Activated CD4-positive, alpha-beta T cell treated with anti-CD3 and anti-CD28 coated beads for 1 hour (primary cell): ENCODE results near the gene CFHR5.
"Not testable (repeated sequence)": the region's sequence is repeated elsewhere in the genome, so short reads cannot be mapped to it uniquely, and the experiment has no call there.

Experiments used
- DNase-seq: peaks from one replicate; pipeline ENCODE4 v3.0.0-alpha.2; 2020

CFHR5 gene

DNA sequence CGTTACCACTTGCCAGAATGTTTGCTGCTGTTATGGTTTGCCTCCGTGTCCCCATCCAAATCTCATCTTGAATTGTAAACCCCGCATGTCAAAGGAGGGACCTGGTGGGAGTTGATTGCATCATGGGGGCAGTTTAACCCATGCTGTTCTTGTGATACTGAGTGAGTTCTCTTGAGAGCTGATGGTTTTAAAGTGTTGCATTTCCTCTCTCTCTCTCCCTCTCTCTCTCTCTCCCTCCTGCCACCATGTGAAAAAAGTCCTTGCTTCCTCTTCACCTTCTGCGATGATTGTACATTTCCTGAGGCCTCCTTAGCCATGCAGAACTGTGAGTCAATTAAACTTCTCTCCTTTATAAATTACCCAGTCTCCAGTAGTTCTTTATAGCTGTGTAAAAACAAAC lies 44.4 kb downstream of the CFHR5 start:
- no peak for DNase-seq

DNA sequence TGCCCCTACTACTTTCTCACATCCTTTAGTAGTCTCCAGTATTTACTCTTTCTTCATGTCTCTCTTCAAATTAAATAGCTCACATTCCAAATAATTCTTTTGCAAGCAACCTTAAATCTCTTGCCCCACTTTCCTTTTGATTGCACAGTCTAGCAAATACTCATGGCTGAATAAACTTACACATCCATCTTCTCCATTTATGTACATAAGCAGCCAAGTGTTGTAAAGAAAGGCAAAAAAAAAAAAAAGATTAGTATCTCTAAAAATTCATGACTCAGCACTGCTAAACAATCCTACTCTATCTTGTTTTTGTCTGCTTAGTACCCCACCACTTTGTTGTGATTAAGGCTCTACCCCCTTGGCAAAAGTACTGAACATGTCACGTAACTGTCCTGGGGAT lies 47.1 kb downstream of the CFHR5 start:
- DNase-seq = no peak

DNA sequence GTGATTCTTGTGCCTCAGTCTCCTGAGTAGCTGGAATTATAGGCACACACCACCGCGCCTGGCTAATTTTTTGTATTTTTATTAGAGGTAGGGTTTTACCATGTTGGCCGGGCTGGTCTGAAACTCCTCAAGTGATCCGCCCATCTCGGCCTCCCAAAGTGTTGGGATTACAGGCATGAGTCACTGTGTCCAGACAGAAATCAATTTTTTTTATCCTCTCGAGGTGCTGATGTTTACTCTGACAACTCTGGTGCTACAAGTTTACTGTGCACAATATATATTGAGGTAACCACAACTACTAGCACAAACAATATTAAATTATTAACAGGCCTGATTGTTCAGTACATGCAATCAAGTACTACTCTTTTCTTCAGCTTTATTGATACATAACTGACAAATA lies 50.0 kb downstream of the CFHR5 start:
- no peak for DNase-seq

DNA sequence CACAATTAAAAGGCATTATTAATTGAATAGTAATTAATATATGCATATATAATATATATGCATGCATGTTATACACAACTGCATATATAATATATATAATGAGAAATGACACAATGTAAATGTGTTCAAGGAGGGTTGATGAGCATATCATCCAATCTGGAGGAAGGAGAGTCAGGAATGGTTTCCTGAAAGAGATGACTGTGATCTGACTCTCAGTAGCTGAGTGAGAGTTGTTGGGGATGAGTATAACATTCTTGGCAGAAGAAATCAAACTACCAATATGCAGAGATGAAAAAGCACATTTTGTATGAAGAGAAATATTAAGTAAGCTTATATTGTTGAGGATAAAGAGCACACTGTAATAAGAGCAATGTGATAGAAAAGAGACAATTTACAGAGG lies 52.4 kb downstream of the CFHR5 start:
- no peak for DNase-seq

DNA sequence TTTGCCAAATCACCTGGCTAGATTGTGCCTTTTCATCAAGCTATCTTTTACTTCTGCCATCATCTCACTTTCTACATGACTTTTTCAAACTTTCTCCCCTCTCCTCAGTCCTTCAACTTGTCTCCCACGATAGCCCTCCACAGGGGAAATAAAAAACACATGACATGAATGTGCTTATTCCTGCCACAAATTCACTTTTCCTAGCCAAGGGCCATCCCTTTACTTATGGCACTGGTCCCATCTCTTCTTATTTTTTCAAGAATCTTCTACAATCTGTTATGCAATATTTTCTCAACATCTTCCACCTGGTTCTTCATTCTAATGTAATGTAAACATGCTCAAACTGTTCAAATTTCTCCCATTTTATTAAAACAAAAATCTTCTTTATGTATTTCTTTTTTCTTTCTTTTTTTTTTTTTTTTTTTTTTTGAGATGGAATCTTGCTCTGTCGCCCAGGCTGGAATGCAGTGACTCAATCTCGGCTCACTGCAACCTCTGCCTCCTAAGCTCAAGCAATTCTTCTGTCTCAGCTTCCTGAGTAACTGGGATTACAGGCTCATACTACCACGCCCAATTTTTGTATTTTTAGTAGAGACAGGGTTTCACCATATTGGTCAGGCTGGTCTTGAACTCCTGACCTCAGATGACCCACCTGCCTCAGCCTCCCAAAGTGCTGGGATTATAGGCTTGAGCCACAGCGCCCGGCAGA lies 57.4 kb downstream of the CFHR5 start:
- DNase-seq = not testable (repeated sequence)

DNA sequence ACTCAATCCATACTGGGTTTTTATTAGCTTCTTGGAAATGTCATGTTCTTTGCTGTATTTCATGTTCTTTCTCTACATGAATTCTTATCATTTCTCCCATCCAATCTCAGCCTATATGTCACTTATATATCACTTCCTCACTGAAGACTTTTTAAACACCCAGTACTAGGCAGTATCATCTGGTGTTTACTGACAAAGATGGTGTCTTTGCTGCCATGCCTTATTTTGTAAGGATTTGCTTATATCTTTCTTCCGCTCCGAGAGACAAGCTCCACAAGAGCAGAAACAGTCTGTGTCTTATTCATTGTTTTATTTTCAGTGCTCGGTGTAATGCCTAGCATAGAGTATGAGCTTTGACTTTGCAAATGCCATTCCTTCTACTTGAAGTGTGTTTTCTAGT lies 59.5 kb downstream of the CFHR5 start:
- no peak for DNase-seq

DNA sequence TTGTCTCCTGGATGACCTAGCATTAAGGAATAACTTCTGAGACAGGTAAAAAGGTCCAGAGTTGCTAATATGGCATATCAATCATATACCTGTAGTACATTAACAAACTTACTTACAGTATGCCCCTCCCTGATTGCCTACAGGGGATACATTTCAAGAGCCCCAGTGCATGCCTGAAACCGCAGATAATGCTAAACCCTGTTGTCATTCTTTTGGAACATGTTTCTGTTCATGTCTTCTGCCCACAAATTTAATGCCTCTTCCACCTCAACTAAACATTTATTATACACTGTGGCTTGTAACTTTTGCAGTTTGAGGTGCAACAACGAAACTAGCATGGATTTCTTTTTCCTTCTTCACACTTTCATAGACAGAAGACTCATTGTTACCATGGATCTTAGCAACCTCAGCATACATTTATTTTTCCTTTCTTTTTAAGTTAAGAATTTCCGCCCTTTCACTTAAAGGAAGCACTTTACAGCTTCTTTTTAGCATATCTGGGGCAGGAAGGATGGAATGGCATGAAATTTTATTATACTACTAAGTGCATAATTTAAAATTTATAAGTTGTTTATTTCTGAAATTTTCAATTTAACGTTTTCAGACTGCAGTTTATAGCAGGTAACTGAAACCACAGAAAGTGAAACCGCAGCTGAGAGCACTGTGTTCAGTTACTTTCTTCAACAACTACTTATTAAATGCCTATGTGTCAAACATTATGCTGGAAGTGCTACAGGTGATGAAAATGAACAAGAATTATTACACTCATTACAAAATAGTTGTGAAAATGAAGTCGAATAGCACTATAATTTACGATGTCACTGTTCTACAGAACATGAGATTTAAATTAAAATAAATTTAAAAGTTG lies 64.4 kb downstream of the CFHR5 start:
- DNase-seq = no peak

DNA sequence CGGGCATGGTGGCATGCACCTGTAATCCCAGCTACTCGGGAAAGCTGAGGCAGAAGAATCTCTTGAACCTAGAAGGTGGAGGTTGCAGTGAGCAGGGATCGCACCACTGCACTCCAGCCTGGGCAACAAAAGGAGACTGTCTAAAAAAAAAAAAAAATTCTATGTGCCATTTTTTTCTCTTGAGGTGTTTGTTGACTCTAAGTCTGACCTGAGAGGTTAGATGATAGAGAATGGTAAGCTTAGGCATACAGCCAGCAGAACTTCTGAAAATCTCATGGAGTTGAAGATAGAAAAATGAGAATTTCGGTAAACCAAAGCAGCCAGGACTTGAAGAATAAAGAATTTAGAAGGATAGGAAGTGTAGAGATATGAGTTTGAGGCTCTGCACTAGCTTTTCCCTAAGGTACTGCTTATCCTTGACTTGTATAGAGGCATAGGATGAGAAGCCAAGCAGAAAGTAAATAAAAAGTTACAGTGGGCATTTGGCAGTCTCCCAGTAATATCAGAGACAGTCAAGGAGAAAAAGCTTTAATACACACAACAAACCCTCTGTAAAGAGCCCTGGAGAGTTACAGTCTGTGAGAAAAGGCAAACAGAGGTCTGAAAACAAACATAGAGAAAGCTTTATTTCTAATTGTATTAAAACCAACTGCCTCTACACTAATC lies 65.5 kb downstream of the CFHR5 start:
- no peak for DNase-seq

DNA sequence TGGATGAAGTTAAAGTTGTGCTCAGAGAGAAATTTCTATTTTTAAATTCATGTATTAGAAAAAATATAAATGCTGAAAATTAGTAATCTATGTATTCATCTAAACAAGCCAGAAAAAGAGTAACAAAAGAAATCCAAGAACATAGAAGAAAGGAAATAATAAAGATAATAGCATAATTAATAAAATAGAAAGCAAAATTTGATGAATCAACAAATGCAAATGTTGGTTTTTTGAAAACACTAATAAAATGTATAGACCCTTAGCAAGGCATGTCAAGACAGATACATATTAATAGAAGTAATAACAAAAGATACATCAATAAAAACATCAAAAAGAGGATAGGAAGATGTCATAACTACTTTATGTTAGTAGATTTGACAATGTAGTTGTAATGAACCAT lies 71.7 kb downstream of the CFHR5 start:
- no peak for DNase-seq
